Activated T-helper 1 cell treated with anti-CD3 and anti-CD28 coated beads, Interleukin-12 subunit alpha, Interleukin-12 subunit beta, Interleukin-2, Interleukin-4 antibody, amounts not matched to agents 30 ng/mL and 10 ng/mL and 1 ng/mL, durations not matched to agents 14 hours and 24 hours and 36 hours (primary cell): ENCODE data around the gene SNTG2. TPM values are rescaled to one million over a fixed set of nuclear protein-coding genes. Genes with fewer than 3 reads are reported as not detected.
A peak's percentile ranks its signal among the peaks of the same experiment; 100 is the strongest.

Source experiments
- DNase-seq: peaks from one replicate; pipeline ENCODE4 v3.0.0; 2021; ENCODE audit warnings: low spot score
- H3K27ac Mint-ChIP-seq: one replicate; pipeline ENCODE4 v1.8.0; 2021; ENCODE audit warnings: mild to moderate bottlenecking, mixed read lengths
- H3K27me3 Mint-ChIP-seq: one replicate; pipeline ENCODE4 v1.8.0; 2022; ENCODE audit warnings: mild to moderate bottlenecking, moderate library complexity, mixed read lengths; ENCODE audit not compliant: insufficient read depth
- H3K36me3 Mint-ChIP-seq: one replicate; pipeline ENCODE4 v1.8.0; 2021; ENCODE audit warnings: low read depth, mixed read lengths
- H3K4me1 Mint-ChIP-seq: one replicate; pipeline ENCODE4 v1.8.0; 2021; ENCODE audit warnings: low read depth, mixed read lengths
- H3K4me3 Mint-ChIP-seq: one replicate; pipeline ENCODE4 v1.8.0; 2021; ENCODE audit warnings: mild to moderate bottlenecking, moderate library complexity, mixed read lengths
- H3K9me3 Mint-ChIP-seq: one replicate; pipeline ENCODE4 v1.8.0; 2021; ENCODE audit warnings: mixed read lengths
- intact Hi-C: fragments of 100-400 bp; cut with micrococcal nuclease; formaldehyde crosslinking; loops from one replicate; pipeline ENCODE4 v1.15.1; 2024
- total RNA-seq: library from RNA; stranded (reverse); gene quantifications from 2 replicates; pipeline ENCODE4 v1.2.3, GENCODE V29; 2022

Gene SNTG2
- total RNA-seq, 1 donor from 2014 or later: not detected

- Mint-ChIP-seq H3K27ac (peak overlapping the region; percentile 86), H3K4me3 (peak overlapping the region; percentile 40)
- intact Hi-C loops: no loop called here
These were observed 212.3 kb downstream of the SNTG2 start for GRCh38 chr2:1162768-1163584.

GRCh38 chr2:1166976-1167375, 216.3 kb downstream of the SNTG2 start:
- H3K9me3 Mint-ChIP-seq: peaks cover 45% of the 10 kb centered on the region
- intact Hi-C loops: no loop called here
- H3K4me3 Mint-ChIP-seq: no peak overlapping the region
- H3K36me3 Mint-ChIP-seq: peaks cover 3% of the 10 kb centered on the region
- no peak overlapping the region for H3K27ac Mint-ChIP-seq
- DNase-seq: no peak
- peaks cover 1% of the 10 kb centered on the region for H3K27me3 Mint-ChIP-seq
- peaks cover 17% of the 10 kb centered on the region for H3K4me1 Mint-ChIP-seq

More at GRCh38 chr2:1162768-1163584, 212.3 kb downstream of the SNTG2 start:
- peaks cover 3% of the 10 kb centered on the region for H3K36me3 Mint-ChIP-seq
- H3K27me3 Mint-ChIP-seq: peaks cover 1% of the 10 kb centered on the region
- peaks cover 35% of the 10 kb centered on the region for H3K9me3 Mint-ChIP-seq
- DNase-seq: no peak
- H3K4me1 Mint-ChIP-seq: peaks cover 17% of the 10 kb centered on the region

- Mint-ChIP-seq H3K4me1 (peaks cover 2% of the 10 kb centered on the region), H3K4me3 (no peak overlapping the region), H3K27ac (no peak overlapping the region), H3K9me3 (peaks cover 29% of the 10 kb centered on the region), H3K27me3 (no peaks in the 10 kb centered on the region), H3K36me3 (no peaks in the 10 kb centered on the region)
- intact Hi-C loops: no loop called here
- no peak for DNase-seq
These were observed 218.2 kb downstream of the SNTG2 start for GRCh38 chr2:1168846-1169245.

GRCh38 chr2:1169291-1169949, 218.8 kb downstream of the SNTG2 start:
- H3K9me3 Mint-ChIP-seq: peaks cover 23% of the 10 kb centered on the region
- H3K36me3 Mint-ChIP-seq: no peaks in the 10 kb centered on the region
- no peaks in the 10 kb centered on the region for H3K27me3 Mint-ChIP-seq
- H3K27ac Mint-ChIP-seq: no peak overlapping the region
- intact Hi-C loops: no loop called here
- no peak for DNase-seq
- no peak overlapping the region for H3K4me3 Mint-ChIP-seq
- no peaks in the 10 kb centered on the region for H3K4me1 Mint-ChIP-seq

GRCh38 chr2:1170241-1170640, 219.6 kb downstream of the SNTG2 start:
- Mint-ChIP-seq H3K36me3 (no peaks in the 10 kb centered on the region), H3K4me1 (no peaks in the 10 kb centered on the region), H3K27ac (no peak overlapping the region), H3K27me3 (no peaks in the 10 kb centered on the region), H3K4me3 (no peak overlapping the region), H3K9me3 (peaks cover 15% of the 10 kb centered on the region)
- intact Hi-C loops: no loop called here
- DNase-seq: no peak

- Mint-ChIP-seq H3K27ac (no peak overlapping the region), H3K27me3 (no peaks in the 10 kb centered on the region), H3K4me3 (no peak overlapping the region), H3K36me3 (no peaks in the 10 kb centered on the region), H3K9me3 (peaks cover 14% of the 10 kb centered on the region), H3K4me1 (no peaks in the 10 kb centered on the region)
- intact Hi-C loops: no loop called here
- no peak for DNase-seq
These were observed 220.1 kb downstream of the SNTG2 start for GRCh38 chr2:1170711-1171110.

GRCh38 chr2:1173528-1173927, 222.9 kb downstream of the SNTG2 start:
- Mint-ChIP-seq H3K36me3 (no peaks in the 10 kb centered on the region), H3K27ac (no peak overlapping the region), H3K27me3 (no peaks in the 10 kb centered on the region), H3K4me1 (no peaks in the 10 kb centered on the region), H3K4me3 (no peak overlapping the region), H3K9me3 (peaks cover 7% of the 10 kb centered on the region)
- intact Hi-C loops: no loop called here
- DNase-seq: no peak

GRCh38 chr2:1181893-1182292, 231.2 kb downstream of the SNTG2 start:
- intact Hi-C loops: no loop called here
- H3K4me1 Mint-ChIP-seq: no peaks in the 10 kb centered on the region
- no peak for DNase-seq
- H3K27me3 Mint-ChIP-seq: no peaks in the 10 kb centered on the region
- H3K9me3 Mint-ChIP-seq: peaks cover 8% of the 10 kb centered on the region
- H3K27ac Mint-ChIP-seq: no peak overlapping the region
- H3K4me3 Mint-ChIP-seq: no peak overlapping the region
- no peaks in the 10 kb centered on the region for H3K36me3 Mint-ChIP-seq

GRCh38 chr2:1183300-1183699, 232.7 kb downstream of the SNTG2 start:
- no peak overlapping the region for H3K4me3 Mint-ChIP-seq
- no peaks in the 10 kb centered on the region for H3K36me3 Mint-ChIP-seq
- peaks cover 8% of the 10 kb centered on the region for H3K9me3 Mint-ChIP-seq
- H3K27me3 Mint-ChIP-seq: no peaks in the 10 kb centered on the region
- intact Hi-C loops: no loop called here
- H3K27ac Mint-ChIP-seq: no peak overlapping the region
- no peak for DNase-seq
- H3K4me1 Mint-ChIP-seq: no peaks in the 10 kb centered on the region

GRCh38 chr2:1186421-1186820, 235.8 kb downstream of the SNTG2 start:
- DNase-seq: no peak
- H3K4me1 Mint-ChIP-seq: no peaks in the 10 kb centered on the region
- intact Hi-C loops: no loop called here
- H3K9me3 Mint-ChIP-seq: peaks cover 8% of the 10 kb centered on the region
- no peak overlapping the region for H3K4me3 Mint-ChIP-seq
- H3K36me3 Mint-ChIP-seq: no peaks in the 10 kb centered on the region
- no peak overlapping the region for H3K27ac Mint-ChIP-seq
- H3K27me3 Mint-ChIP-seq: no peaks in the 10 kb centered on the region

GRCh38 chr2:1187189-1187588, 236.5 kb downstream of the SNTG2 start:
- no peaks in the 10 kb centered on the region for H3K4me1 Mint-ChIP-seq
- no peaks in the 10 kb centered on the region for H3K36me3 Mint-ChIP-seq
- DNase-seq: no peak
- no peak overlapping the region for H3K27ac Mint-ChIP-seq
- no peak overlapping the region for H3K4me3 Mint-ChIP-seq
- H3K9me3 Mint-ChIP-seq: peaks cover 8% of the 10 kb centered on the region
- intact Hi-C loops: no loop called here
- H3K27me3 Mint-ChIP-seq: no peaks in the 10 kb centered on the region

- H3K9me3 Mint-ChIP-seq: peaks cover 12% of the 10 kb centered on the region
- DNase-seq: no peak
- intact Hi-C loops: no loop called here
- no peaks in the 10 kb centered on the region for H3K27me3 Mint-ChIP-seq
- H3K27ac Mint-ChIP-seq: no peak overlapping the region
- no peaks in the 10 kb centered on the region for H3K36me3 Mint-ChIP-seq
- no peaks in the 10 kb centered on the region for H3K4me1 Mint-ChIP-seq
- H3K4me3 Mint-ChIP-seq: no peak overlapping the region
These were observed 241.5 kb downstream of the SNTG2 start for GRCh38 chr2:1192121-1192520.

- Mint-ChIP-seq H3K4me1 (no peaks in the 10 kb centered on the region), H3K4me3 (no peak overlapping the region), H3K36me3 (no peaks in the 10 kb centered on the region), H3K9me3 (peaks cover 12% of the 10 kb centered on the region), H3K27ac (no peak overlapping the region), H3K27me3 (no peaks in the 10 kb centered on the region)
- no peak for DNase-seq
- intact Hi-C loops: no loop called here
These were observed 243.2 kb downstream of the SNTG2 start for GRCh38 chr2:1193801-1194200.
